Rectal smooth muscle tissue (tissue), 1 donor: ENCODE measurements around the gene SIVA1.
A peak's percentile ranks its signal among the peaks of the same experiment; 100 is the strongest.

ENCODE experiments used
- H3K27ac ChIP-seq: one replicate; pipeline ENCODE4 v1.7.0; 2013; ENCODE audit warnings: low read depth, low read length, inconsistent platforms
- H3K27me3 ChIP-seq: one replicate; pipeline ENCODE4 v1.7.0; 2013; ENCODE audit warnings: low read length; ENCODE audit not compliant: control insufficient read depth, insufficient read depth
- H3K36me3 ChIP-seq: one replicate; pipeline ENCODE4 v1.7.0; 2013; ENCODE audit warnings: low read length; ENCODE audit not compliant: control insufficient read depth, insufficient read depth
- H3K4me1 ChIP-seq: one replicate; pipeline ENCODE4 v1.7.0; 2013; ENCODE audit warnings: low read length; ENCODE audit not compliant: control insufficient read depth, insufficient read depth
- H3K4me3 ChIP-seq: one replicate; pipeline ENCODE4 v1.7.0; 2013; ENCODE audit warnings: low read length
- H3K9ac ChIP-seq: one replicate; pipeline ENCODE4 v1.7.0; 2013; ENCODE audit warnings: low read length

The SIVA1 gene

GRCh38 chr14:104767634-104767918, 14.6 kb downstream of the SIVA1 start:
- no peak overlapping the region for H3K27ac ChIP-seq
- peaks cover 12% of the 10 kb centered on the region for H3K36me3 ChIP-seq
- no peaks in the 10 kb centered on the region for H3K27me3 ChIP-seq
- no peaks in the 10 kb centered on the region for H3K4me1 ChIP-seq
- no peak overlapping the region for H3K4me3 ChIP-seq
- peak overlapping the region; percentile 6 for H3K9ac ChIP-seq

- no peak overlapping the region for H3K4me3 ChIP-seq
These were observed 15.7 kb downstream of the SIVA1 start for GRCh38 chr14:104768437-104769323.

DNA sequence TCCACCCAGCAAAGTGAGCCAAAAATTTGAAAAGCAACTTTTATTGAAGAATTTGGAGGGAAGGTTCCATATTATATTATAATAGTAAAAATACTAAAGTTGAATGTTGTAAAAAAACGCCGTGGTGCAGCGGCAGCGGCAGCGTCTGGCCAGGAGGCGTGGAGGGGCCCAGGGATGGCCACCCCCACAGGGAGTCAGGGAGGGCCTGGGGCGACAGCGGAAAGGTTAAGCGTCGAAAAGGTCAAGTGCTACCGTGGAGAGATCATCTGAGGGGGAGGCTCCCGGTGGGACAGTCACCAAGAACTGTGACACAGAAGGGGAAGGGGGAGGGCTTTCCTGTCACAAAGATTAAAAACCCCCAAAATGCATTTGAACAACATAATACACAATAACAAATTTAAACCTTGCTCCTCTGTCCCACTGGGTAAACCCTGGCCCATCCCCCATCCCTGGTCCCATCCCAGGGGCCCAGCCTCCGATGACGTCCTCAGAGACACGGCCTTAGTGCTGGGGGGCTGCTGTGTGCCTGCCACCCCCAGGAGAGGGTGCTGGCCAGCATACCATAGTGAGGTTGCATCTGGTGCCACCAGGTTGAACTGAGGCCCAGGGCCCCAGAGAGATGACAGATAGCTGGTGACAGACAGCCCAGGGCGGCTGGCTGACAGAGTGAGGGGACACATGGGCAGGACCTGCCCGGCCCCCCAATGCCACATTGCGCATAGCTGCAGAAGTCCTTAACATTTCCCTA, 16.6 kb downstream of the SIVA1 start:
- no peak overlapping the region for H3K27ac ChIP-seq
- no peaks in the 10 kb centered on the region for H3K27me3 ChIP-seq
- H3K36me3 ChIP-seq = peaks cover 20% of the 10 kb centered on the region
- no peak overlapping the region for H3K9ac ChIP-seq
- H3K4me1 ChIP-seq = no peaks in the 10 kb centered on the region
- H3K4me3 ChIP-seq = no peak overlapping the region

More at GRCh38 chr14:104768437-104769323, 15.7 kb downstream of the SIVA1 start:
- Histone ChIP-seq H3K9ac (no peak overlapping the region), H3K4me1 (no peaks in the 10 kb centered on the region), H3K27ac (no peak overlapping the region), H3K27me3 (no peaks in the 10 kb centered on the region), H3K36me3 (peaks cover 20% of the 10 kb centered on the region)

GRCh38 chr14:104770072-104770579, 17.2 kb downstream of the SIVA1 start:
- H3K4me1 ChIP-seq = no peaks in the 10 kb centered on the region
- H3K9ac ChIP-seq = no peak overlapping the region
- no peaks in the 10 kb centered on the region for H3K27me3 ChIP-seq
- H3K36me3 ChIP-seq = peaks cover 20% of the 10 kb centered on the region
- H3K4me3 ChIP-seq = no peak overlapping the region
- H3K27ac ChIP-seq = no peak overlapping the region

DNA sequence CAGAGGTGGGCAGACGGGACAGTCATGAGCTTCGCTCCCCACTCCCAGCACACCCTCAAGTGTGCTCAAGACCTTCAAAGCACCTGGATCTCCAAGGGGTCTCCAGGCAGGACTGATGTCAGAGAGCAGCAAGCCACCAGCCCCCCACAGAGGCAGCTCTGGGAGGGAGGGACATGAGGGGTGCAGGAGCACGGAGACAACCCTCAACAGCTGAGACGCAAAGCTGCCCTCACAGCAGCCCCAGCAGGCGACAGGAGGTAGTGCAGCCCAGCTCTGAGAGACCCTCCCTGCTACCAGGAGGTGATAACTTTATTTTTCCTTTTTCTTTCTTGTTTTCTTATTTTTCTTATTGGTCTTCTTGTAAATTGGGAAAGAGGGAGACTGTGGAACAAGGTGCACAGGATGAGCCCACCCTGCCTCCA, 17.9 kb downstream of the SIVA1 start:
- Histone ChIP-seq H3K27me3 (no peaks in the 10 kb centered on the region), H3K4me1 (no peaks in the 10 kb centered on the region), H3K4me3 (no peak overlapping the region), H3K27ac (no peak overlapping the region), H3K9ac (no peak overlapping the region), H3K36me3 (peaks cover 20% of the 10 kb centered on the region)

DNA sequence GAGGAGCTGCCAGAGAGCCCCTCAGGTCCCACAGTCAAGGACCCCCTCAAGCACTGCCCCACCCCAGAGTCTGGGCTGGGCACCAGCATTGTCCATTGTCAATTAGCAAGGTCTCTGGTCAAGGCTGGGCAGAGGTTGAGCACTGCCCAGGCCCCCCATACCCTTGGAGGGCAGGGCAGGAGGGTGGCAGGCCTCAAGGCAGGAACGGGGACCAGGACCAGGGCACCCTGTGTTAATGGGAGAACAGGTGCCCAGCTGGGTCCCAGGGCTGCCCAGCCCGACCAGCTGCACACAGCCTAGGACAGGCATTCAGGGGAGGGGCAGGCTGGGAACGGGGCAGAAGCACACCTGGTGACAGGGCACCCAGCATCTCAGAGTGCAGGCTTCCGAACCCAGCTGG, 18.4 kb downstream of the SIVA1 start:
- Histone ChIP-seq H3K4me1 (no peaks in the 10 kb centered on the region), H3K27ac (no peak overlapping the region), H3K27me3 (no peaks in the 10 kb centered on the region), H3K36me3 (peaks cover 20% of the 10 kb centered on the region), H3K9ac (no peak overlapping the region), H3K4me3 (no peak overlapping the region)

- H3K27ac ChIP-seq = no peak overlapping the region
These were observed 19.2 kb downstream of the SIVA1 start for GRCh38 chr14:104771918-104772706.

DNA sequence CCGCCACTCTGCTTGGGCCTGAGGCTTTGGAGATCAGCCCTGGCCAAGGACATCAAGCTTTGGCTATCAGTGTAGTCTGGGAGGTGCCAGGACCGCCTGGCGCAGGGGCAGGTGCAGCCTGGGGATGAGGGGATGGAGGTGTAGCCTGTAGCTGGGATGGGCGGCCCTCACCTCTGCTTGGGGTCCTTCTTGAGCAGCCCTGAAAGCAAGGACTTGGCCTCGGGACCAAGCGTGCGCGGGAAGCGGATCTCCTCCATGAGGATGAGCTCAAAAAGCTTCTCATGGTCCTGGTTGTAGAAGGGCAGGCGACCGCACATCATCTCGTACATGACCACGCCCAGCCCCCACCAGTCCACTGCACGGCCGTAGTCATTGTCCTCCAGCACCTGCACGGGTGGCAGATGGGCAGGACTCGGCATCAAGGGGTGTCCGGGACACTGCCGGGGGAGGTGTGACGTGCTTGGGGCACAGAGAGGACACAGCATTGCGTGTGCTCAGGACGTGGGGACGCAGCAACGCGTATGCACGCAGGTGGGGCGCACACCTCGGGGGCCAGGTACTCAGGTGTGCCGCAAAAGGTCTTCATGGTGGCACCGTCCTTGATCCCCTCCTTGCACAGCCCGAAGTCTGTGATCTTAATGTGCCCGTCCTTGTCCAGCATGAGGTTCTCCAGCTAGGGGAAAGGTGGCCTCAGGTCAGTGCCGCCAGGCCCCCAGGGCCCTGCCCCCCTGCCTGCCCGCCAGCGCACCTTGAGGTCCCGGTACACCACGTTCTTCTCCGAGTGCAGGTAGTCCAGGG, 20.0 kb downstream of the SIVA1 start:
- H3K4me3 ChIP-seq = no peak overlapping the region
- peaks cover 20% of the 10 kb centered on the region for H3K36me3 ChIP-seq
- H3K9ac ChIP-seq = no peak overlapping the region
- H3K4me1 ChIP-seq = no peaks in the 10 kb centered on the region
- H3K27me3 ChIP-seq = no peaks in the 10 kb centered on the region
- H3K27ac ChIP-seq = no peak overlapping the region

More at GRCh38 chr14:104771918-104772706, 19.2 kb downstream of the SIVA1 start:
- Histone ChIP-seq H3K27me3 (no peaks in the 10 kb centered on the region), H3K36me3 (peaks cover 20% of the 10 kb centered on the region), H3K4me3 (no peak overlapping the region), H3K4me1 (no peaks in the 10 kb centered on the region), H3K9ac (no peak overlapping the region)

DNA sequence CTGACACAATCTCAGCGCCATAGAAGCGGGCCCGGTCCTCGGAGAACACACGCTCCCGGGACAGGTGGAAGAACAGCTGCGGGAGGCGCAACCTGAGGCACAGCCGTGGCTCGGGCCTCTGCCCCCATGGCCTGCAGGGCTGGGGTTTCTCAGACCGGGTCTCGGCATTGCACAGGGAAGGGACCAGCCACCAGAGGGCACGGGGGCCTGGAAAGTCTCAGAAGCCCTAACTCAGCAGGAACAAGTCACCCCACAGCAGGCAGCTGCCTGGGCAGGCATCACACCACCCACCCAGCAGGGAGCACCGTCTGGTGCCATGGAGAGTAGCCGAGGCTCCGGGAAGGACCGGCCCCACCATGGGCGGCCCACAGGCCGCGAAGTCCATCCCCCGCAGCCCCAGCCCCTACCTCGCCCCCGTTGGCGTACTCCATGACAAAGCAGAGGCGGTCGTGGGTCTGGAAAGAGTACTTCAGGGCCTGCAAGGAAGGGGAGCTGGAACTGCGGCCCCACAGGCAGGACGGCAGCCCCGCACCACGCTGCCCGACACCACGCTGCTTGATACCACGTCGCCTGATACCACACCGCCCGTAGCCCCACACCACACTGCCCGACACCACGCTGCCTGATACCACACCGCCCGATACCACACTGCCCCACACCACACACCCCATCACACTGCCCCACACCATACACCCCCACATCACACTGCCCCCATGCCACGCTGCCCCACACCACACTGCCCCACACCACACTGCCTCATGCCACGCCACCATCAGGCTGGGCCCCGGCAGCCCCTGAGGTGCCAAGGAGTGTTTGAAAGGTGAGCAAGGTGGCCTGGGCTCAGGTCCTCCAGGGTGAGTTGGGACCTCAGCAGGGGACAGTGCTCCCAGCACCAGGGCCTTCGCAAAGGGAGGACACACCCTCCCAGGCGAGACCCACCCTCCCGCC, 20.8 kb downstream of the SIVA1 start:
- H3K27me3 ChIP-seq = no peaks in the 10 kb centered on the region
- H3K36me3 ChIP-seq = peaks cover 20% of the 10 kb centered on the region
- no peak overlapping the region for H3K4me3 ChIP-seq
- H3K4me1 ChIP-seq = no peaks in the 10 kb centered on the region
- no peak overlapping the region for H3K27ac ChIP-seq
- no peak overlapping the region for H3K9ac ChIP-seq

GRCh38 chr14:104774453-104775072, 21.6 kb downstream of the SIVA1 start:
- no peaks in the 10 kb centered on the region for H3K27me3 ChIP-seq
- H3K4me1 ChIP-seq = no peaks in the 10 kb centered on the region
- H3K4me3 ChIP-seq = no peak overlapping the region
- H3K36me3 ChIP-seq = peaks cover 20% of the 10 kb centered on the region
- no peak overlapping the region for H3K9ac ChIP-seq
- no peak overlapping the region for H3K27ac ChIP-seq
